Measurements from ENCODE around the gene NCF4. TPM values are rescaled to one million over a fixed set of nuclear protein-coding genes. Genes with fewer than 3 reads are reported as not detected.
A peak's percentile ranks its signal among the peaks of the same experiment; 100 is the strongest.

The NCF4 gene
- total RNA-seq, 1 experiment from 2014 or later, result not detected

GRCh38 chr22:36925388-36926290 is 64.8 kb downstream of the NCF4 start:
- no peaks in the 10 kb centered on the region for H3K36me3 Mint-ChIP-seq (ENCODE audit: insufficient read depth in 1 of 3, low read depth in 3 of 3)
- Histone ChIP-seq H4K5ac (ENCODE audit: insufficient read length, low read depth, low read length) (no peak overlapping the region), H3K23ac (ENCODE audit: insufficient read length, low read depth, low read length) (no peak overlapping the region), H3K27me3 (ENCODE audit: insufficient read depth, low read length) (no peaks in the 10 kb centered on the region; the same call in 1 of the 2 replicates), H2BK5ac (ENCODE audit: insufficient read length, low read length) (no peak overlapping the region), H3K4me1 (ENCODE audit: insufficient read depth, low read length) (no peaks in the 10 kb centered on the region), H3K14ac (ENCODE audit: insufficient read depth, low read length) (peak overlapping the region; percentile 36; the same call in 1 of the 2 replicates), H3K56ac (ENCODE audit: insufficient read length, low read depth, low read length) (no peak overlapping the region), H4K91ac (ENCODE audit: insufficient read length, low read depth, low read length) (no peak overlapping the region), H2BK12ac (ENCODE audit: insufficient read length, low read depth, low read length) (no peak overlapping the region), H3K4me2 (ENCODE audit: insufficient read depth, insufficient read length, low read length) (no peak overlapping the region), H2AK5ac (ENCODE audit: insufficient read length, low read length) (no peak overlapping the region), H3K9me3 (ENCODE audit: control insufficient read depth, low read depth, low read length) (no peaks in the 10 kb centered on the region), H3K79me2 (ENCODE audit: insufficient read depth, low read length) (no peaks in the 10 kb centered on the region), H2BK15ac (ENCODE audit: low read depth, low read length) (no peak overlapping the region), H3K27ac (ENCODE audit: insufficient read length, low read depth, low read length) (no peak overlapping the region), H2AFZ (ENCODE audit: low read length) (no peak overlapping the region), H4K8ac (replicated peaks; ENCODE audit: insufficient read length, low read depth, low read length) (no peak overlapping the region), H3T11ph (ENCODE audit: low read length) (no peak overlapping the region), H3K79me1 (ENCODE audit: insufficient read depth, low read depth, low read length, poor library complexity, severe bottlenecking) (no peaks in the 10 kb centered on the region), H2BK20ac (ENCODE audit: low read depth, low read length, poor library complexity, severe bottlenecking) (no peak overlapping the region), H3K23me2 (ENCODE audit: insufficient read length, low read depth, low read length, poor library complexity, severe bottlenecking) (no peaks in the 10 kb centered on the region), H2BK120ac (ENCODE audit: low read depth, low read length, poor library complexity, severe bottlenecking) (no peak overlapping the region), H4K20me1 (ENCODE audit: control insufficient read depth, insufficient read depth, insufficient read length) (no peaks in the 10 kb centered on the region), H3K4ac (ENCODE audit: low read depth, low read length) (no peak overlapping the region), H3K18ac (ENCODE audit: insufficient read length, low read depth, low read length) (no peak overlapping the region), H3K9ac (ENCODE audit: extremely low read depth, insufficient read length, low read length) (no peak overlapping the region)
- H3K27ac Mint-ChIP-seq, result no peak overlapping the region
- TF ChIP-seq, protein P1, sequence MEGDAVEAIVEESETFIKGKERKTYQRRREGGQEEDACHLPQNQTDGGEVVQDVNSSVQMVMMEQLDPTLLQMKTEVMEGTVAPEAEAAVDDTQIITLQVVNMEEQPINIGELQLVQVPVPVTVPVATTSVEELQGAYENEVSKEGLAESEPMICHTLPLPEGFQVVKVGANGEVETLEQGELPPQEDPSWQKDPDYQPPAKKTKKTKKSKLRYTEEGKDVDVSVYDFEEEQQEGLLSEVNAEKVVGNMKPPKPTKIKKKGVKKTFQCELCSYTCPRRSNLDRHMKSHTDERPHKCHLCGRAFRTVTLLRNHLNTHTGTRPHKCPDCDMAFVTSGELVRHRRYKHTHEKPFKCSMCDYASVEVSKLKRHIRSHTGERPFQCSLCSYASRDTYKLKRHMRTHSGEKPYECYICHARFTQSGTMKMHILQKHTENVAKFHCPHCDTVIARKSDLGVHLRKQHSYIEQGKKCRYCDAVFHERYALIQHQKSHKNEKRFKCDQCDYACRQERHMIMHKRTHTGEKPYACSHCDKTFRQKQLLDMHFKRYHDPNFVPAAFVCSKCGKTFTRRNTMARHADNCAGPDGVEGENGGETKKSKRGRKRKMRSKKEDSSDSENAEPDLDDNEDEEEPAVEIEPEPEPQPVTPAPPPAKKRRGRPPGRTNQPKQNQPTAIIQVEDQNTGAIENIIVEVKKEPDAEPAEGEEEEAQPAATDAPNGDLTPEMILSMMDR (conservative IDR thresholded peaks at IDR 0.05), result no peak
- peaks cover 45% of the 10 kb centered on the region for H3K27me3 Mint-ChIP-seq (ENCODE audit: low read depth)
- WGBS (ENCODE audit: extremely low coverage, insufficient read length, low lambda C conversion rate), result no CpG with 5 or more reads among the region's 19 CpGs
- no peak for DNase-seq
- H3K4me1 Mint-ChIP-seq, result peaks cover 0 to 10% of the 10 kb centered on the region in 2 experiments; a peak in 3 of 4 replicates
- H3K4me3 Mint-ChIP-seq, result no peak overlapping the region
- no peaks in the 10 kb centered on the region; a peak in 2 of 5 replicates for H3K9me3 Mint-ChIP-seq
